Ascending aorta (tissue), 2 donors: ENCODE results near the gene GRID2. TPM values are rescaled to one million over a fixed set of nuclear protein-coding genes. Genes with fewer than 3 reads are reported as not detected.
"Not testable (repeated sequence)": the region's sequence is repeated elsewhere in the genome, so short reads cannot be mapped to it uniquely, and the experiment has no call there.

ENCODE experiments used
- DNase-seq, 2 donors: peaks; one replicate each; pipeline ENCODE4 v3.0.0-alpha.2; 2019; ENCODE audit warnings: low spot score in 2 of 2
- H3K27ac ChIP-seq, 2 donors: fragments of 200-600 bp; sonication (generic); one replicate each; pipeline ENCODE4 v1.5.1; 2016 to 2017; ENCODE audit warnings: mild to moderate bottlenecking in 1 of 2
- H3K27me3 ChIP-seq: fragments of 200-600 bp; sonication (generic); one replicate; pipeline ENCODE4 v1.5.1; 2017
- H3K36me3 ChIP-seq, 2 donors: fragments of 200-600 bp; sonication (generic); one replicate each; pipeline ENCODE4 v1.5.1; 2016
- H3K4me1 ChIP-seq, 2 donors: fragments of 200-600 bp; sonication (generic); one replicate each; pipeline ENCODE4 v1.5.1; 2016 to 2017; ENCODE audit warnings: mild to moderate bottlenecking in 1 of 2
- H3K4me3 ChIP-seq, 2 donors: fragments of 200-600 bp; sonication (generic); one replicate each; pipeline ENCODE4 v1.5.1; 2016 to 2017; ENCODE audit warnings: mild to moderate bottlenecking in 1 of 2
- H3K9me3 ChIP-seq, 2 donors: fragments of 200-600 bp; sonication (generic); one replicate each; pipeline ENCODE4 v1.5.1; 2016
- CTCF ChIP-seq, 3 experiments: fragments of 200-600 bp in 2 of 3; fragments of 450-650 bp in 1 of 3; sonication (generic) in 2 of 3; IDR thresholded peaks; one replicate each; pipeline ENCODE4 v1.5.1; 2016 to 2019; ENCODE audit warnings: antibody characterized with exemption in 3 of 3, mild to moderate bottlenecking in 1 of 3, moderate library complexity in 1 of 3
- intact Hi-C: fragments of 100-400 bp; cut with DNase I; formaldehyde crosslinking; loops from one replicate; pipeline ENCODE4 v1.15.1; 2023
- total RNA-seq: library from RNA; depleted of rRNA; stranded (reverse); fragments of >200 nt; gene quantifications from one replicate; pipeline ENCODE4 v1.1.0, GENCODE V29; 2016

GRID2 gene
- total RNA-seq, 1 donor from 2014 or later: not detected

- no peak overlapping the region for H3K27ac ChIP-seq
- no peak for DNase-seq
- no peaks in the 10 kb centered on the region for H3K9me3 ChIP-seq
- no peaks in the 10 kb centered on the region for H3K4me1 ChIP-seq
- H3K4me3 ChIP-seq: no peak overlapping the region
- H3K27me3 ChIP-seq: no peaks in the 10 kb centered on the region
- TF ChIP-seq CTCF (IDR thresholded peaks at IDR 0.05): no peak
- intact Hi-C loops: no loop called here
- no peaks in the 10 kb centered on the region for H3K36me3 ChIP-seq
Observed at GRCh38 chr4:92265798-92266197, 38.0 kb upstream of the GRID2 start.

GRCh38 chr4:92266521-92266920 lies 37.2 kb upstream of the GRID2 start:
- Histone ChIP-seq H3K27ac (no peak overlapping the region), H3K4me3 (no peak overlapping the region), H3K4me1 (no peaks in the 10 kb centered on the region), H3K36me3 (no peaks in the 10 kb centered on the region), H3K9me3 (no peaks in the 10 kb centered on the region), H3K27me3 (no peaks in the 10 kb centered on the region)
- DNase-seq: no peak
- intact Hi-C loops: no loop called here
- no peak for TF ChIP-seq CTCF (IDR thresholded peaks at IDR 0.05)

- Histone ChIP-seq H3K4me1 (no peaks in the 10 kb centered on the region), H3K36me3 (no peaks in the 10 kb centered on the region), H3K9me3 (no peaks in the 10 kb centered on the region), H3K27me3 (no peaks in the 10 kb centered on the region), H3K4me3 (no peak overlapping the region), H3K27ac (no peak overlapping the region)
- no peak for DNase-seq
- TF ChIP-seq CTCF (IDR thresholded peaks at IDR 0.05): no peak
- intact Hi-C loops: no loop called here
Observed at GRCh38 chr4:92268642-92269041, 35.1 kb upstream of the GRID2 start.

GRCh38 chr4:92270908-92271307 lies 32.9 kb upstream of the GRID2 start:
- DNase-seq: no peak
- no peak overlapping the region for H3K4me3 ChIP-seq
- H3K4me1 ChIP-seq: no peaks in the 10 kb centered on the region
- H3K36me3 ChIP-seq: no peaks in the 10 kb centered on the region
- H3K9me3 ChIP-seq: no peaks in the 10 kb centered on the region
- intact Hi-C loops: no loop called here
- no peak overlapping the region for H3K27ac ChIP-seq
- H3K27me3 ChIP-seq: no peaks in the 10 kb centered on the region
- no peak for TF ChIP-seq CTCF (IDR thresholded peaks at IDR 0.05)

- H3K4me1 ChIP-seq, H3K36me3 ChIP-seq, H3K27me3 ChIP-seq, DNase-seq, H3K4me3 ChIP-seq, H3K27ac ChIP-seq, intact Hi-C loops, H3K9me3 ChIP-seq: not testable (repeated sequence)
Observed at GRCh38 chr4:92271551-92271950, 32.2 kb upstream of the GRID2 start.

GRCh38 chr4:92277057-92277881 lies 26.5 kb upstream of the GRID2 start:
- H3K36me3 ChIP-seq, H3K4me1 ChIP-seq, DNase-seq, H3K27ac ChIP-seq, intact Hi-C loops, H3K4me3 ChIP-seq, H3K9me3 ChIP-seq, H3K27me3 ChIP-seq: not testable (repeated sequence)

GRCh38 chr4:92279296-92279695 lies 24.5 kb upstream of the GRID2 start:
- Histone ChIP-seq H3K4me1 (no peaks in the 10 kb centered on the region), H3K9me3 (no peaks in the 10 kb centered on the region), H3K27me3 (no peaks in the 10 kb centered on the region), H3K4me3 (no peak overlapping the region), H3K36me3 (no peaks in the 10 kb centered on the region), H3K27ac (no peak overlapping the region)
- intact Hi-C loops: no loop called here
- no peak for DNase-seq
- no peak for TF ChIP-seq CTCF (IDR thresholded peaks at IDR 0.05)
